Measurements from ENCODE around the gene XXYLT1. TPM values are rescaled to one million over a fixed set of nuclear protein-coding genes. Genes with fewer than 3 reads are reported as not detected.
A peak's percentile ranks its signal among the peaks of the same experiment; 100 is the strongest.

XXYLT1 gene
- total and polyA plus RNA-seq, 8 donors, result 1.8 to 5.0 (median 2.6) TPM

DNA sequence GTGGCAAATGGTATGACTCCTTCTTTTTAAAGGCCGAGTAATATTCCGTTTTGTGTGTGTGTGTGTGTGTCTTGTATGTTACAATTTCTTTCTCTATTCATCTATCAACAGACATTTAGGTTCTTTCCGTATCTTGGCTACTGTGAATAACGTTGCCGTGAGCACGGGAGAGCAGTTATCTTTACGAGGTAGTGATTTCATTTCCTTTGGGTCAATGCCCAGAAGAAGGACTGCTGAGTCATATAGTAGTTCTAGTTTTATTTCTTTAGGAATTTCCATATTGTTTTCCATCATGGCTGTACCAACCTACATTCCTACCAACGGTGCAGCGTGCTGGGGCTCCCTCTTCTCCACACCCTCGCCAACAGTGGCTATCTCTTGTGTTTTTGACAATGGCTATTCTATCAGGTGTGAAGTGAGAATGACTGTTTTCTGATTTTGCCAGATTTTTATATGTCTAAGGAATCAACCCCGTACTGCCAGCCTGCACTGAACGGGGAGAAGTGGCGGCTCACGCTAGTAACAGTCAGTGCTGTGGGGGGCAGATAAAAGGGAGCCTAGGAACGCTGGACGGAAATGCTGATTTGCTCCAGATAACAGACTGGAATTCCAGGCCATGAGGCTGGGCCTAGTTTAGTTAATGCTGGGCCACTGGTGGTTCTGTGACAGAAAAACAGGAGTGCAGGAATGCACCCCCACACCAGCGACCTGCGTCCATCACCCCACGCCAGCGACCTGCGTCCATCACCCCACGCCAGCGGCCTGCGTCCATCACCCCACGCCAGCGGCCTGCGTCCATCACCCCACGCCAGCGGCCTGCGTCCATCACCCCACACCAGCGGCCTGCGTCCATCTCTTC is 168.1 kb downstream of the XXYLT1 start:
- no peaks in the 10 kb centered on the region for H3K9me3 ChIP-seq
- TF ChIP-seq CTCF (IDR thresholded peaks at IDR 0.05), result no peak
- no peaks in the 10 kb centered on the region for H3K27me3 ChIP-seq
- H3K27ac ChIP-seq, result no peak overlapping the region
- ATAC-seq (peak in 3 of 4 donors; percentile 44 to 51 (median 46)), DNase-seq (no peak), FAIRE-seq (peak; percentile 67)
- intact Hi-C loops (cut with DNase I), result no loop called here
- WGBS, 2 donors, result 79 to 80% methylated on average over 29 to 32 of the region's 32 CpGs
- H3K4me1 ChIP-seq, result no peaks in the 10 kb centered on the region
- no peaks in the 10 kb centered on the region for H3K36me3 ChIP-seq
- H3K4me3 ChIP-seq, result no peak overlapping the region

- Histone ChIP-seq H3K27me3 (no peaks in the 10 kb centered on the region), H3K4me1 (no peaks in the 10 kb centered on the region), H3K4me3 (no peak overlapping the region), H3K27ac (no peak overlapping the region), H3K36me3 (no peaks in the 10 kb centered on the region), H3K9me3 (no peaks in the 10 kb centered on the region)
- intact Hi-C loops (cut with DNase I), result no loop called here
- no peak for TF ChIP-seq CTCF (IDR thresholded peaks at IDR 0.05)
- no peak for FAIRE-seq
- WGBS, 2 donors, result 90 to 91% methylated on average over 13 of the region's 13 CpGs
- peak in 1 of 6 donors; percentile 20 for DNase-seq
- no peak for ATAC-seq
Measured at GRCh38 chr3:195101927-195102608, 168.9 kb downstream of the XXYLT1 start.

GRCh38 chr3:195101001-195101583 is 169.9 kb downstream of the XXYLT1 start:
- peak overlapping the region in 1 of 4 donors; percentile 23 for H3K27ac ChIP-seq
- peak in 5 of 6 donors; percentile 17 to 54 (median 43) for DNase-seq
- intact Hi-C loops (cut with DNase I), result no loop called here

GRCh38 chr3:195099951-195100785 is 170.8 kb downstream of the XXYLT1 start:
- DNase-seq (peak in 1 of 6 donors; percentile 18), FAIRE-seq (no peak), ATAC-seq (no peak)
- H3K4me3 ChIP-seq, result no peak overlapping the region
- H3K27me3 ChIP-seq, result no peaks in the 10 kb centered on the region
- intact Hi-C loops (cut with DNase I), result no loop called here
- no peaks in the 10 kb centered on the region for H3K9me3 ChIP-seq
- no peaks in the 10 kb centered on the region for H3K36me3 ChIP-seq
- TF ChIP-seq CTCF (IDR thresholded peaks at IDR 0.05), result no peak
- H3K4me1 ChIP-seq, result no peaks in the 10 kb centered on the region
- WGBS, 2 donors, result 86 to 88% methylated on average over 14 of the region's 14 CpGs
- peak overlapping the region in 1 of 4 donors; percentile 23 for H3K27ac ChIP-seq

More at GRCh38 chr3:195101001-195101583, 169.9 kb downstream of the XXYLT1 start:
- Histone ChIP-seq H3K36me3 (no peaks in the 10 kb centered on the region), H3K27me3 (no peaks in the 10 kb centered on the region), H3K4me3 (no peak overlapping the region), H3K9me3 (no peaks in the 10 kb centered on the region), H3K4me1 (no peaks in the 10 kb centered on the region)
- no peak for TF ChIP-seq CTCF (IDR thresholded peaks at IDR 0.05)
- FAIRE-seq (no peak), ATAC-seq (peak in 3 of 4 donors; percentile 62 to 68 (median 63))
- 52 to 61% methylated on average over 8 of the region's 8 CpGs for WGBS, 2 donors

Data from pancreas (tissue), 10 donors.